SK-N-SH (cell line): ENCODE measurements around the gene RTCA. TPM values are rescaled to one million over a fixed set of nuclear protein-coding genes. Genes with fewer than 3 reads are reported as not detected.
"Not testable (repeated sequence)": the region's sequence is repeated elsewhere in the genome, so short reads cannot be mapped to it uniquely, and the experiment has no call there.

ENCODE experiments used
- CTCF ChIA-PET: fragments of 300-600, 350-600 bp; formaldehyde crosslinking; extraction: SDS; loops from one replicate; lab custom pipeline; 2021; lab: Yijun Ruan, JAX
- POLR2A ChIA-PET: fragments of 350-600 bp; sonication (Branson Sonifier 250); formaldehyde crosslinking; extraction: SDS; loops from one replicate; lab custom pipeline; 2020; ENCODE audit warnings: antibody characterized with exemption, inconsistent platforms; lab: Yijun Ruan, JAX
- DNase-seq: peaks from one replicate; pipeline ENCODE4 v3.0.0; 2012
- H2AFZ ChIP-seq: fragments of 200-600 bp; sonication (generic); 2 replicates; pipeline ENCODE4 v1.8.1; 2016; ENCODE audit warnings: antibody characterized with exemption, mild to moderate bottlenecking, low read depth
- H3F3A ChIP-seq: fragments of 200-600 bp; sonication (generic); replicated peaks from 2 replicates; pipeline ENCODE3; 2016; ENCODE audit warnings: antibody characterized with exemption, mild to moderate bottlenecking; ENCODE audit not compliant: insufficient read depth
- H3K27ac ChIP-seq, 2 experiments: fragments of 200-500 bp in 1 of 2; fragments of 200-600 bp in 1 of 2; sonication (Bioruptor generic) in 1 of 2; sonication (generic), shearing (Covaris generic) in 1 of 2; 2 replicates each; pipeline versions ENCODE4 v1.5.1 to v1.6.1; 2014 to 2016; ENCODE audit warnings: low read depth in 2 of 2, inconsistent platforms in 1 of 2, low read length in 1 of 2, mild to moderate bottlenecking in 1 of 2, mixed read lengths in 1 of 2
- H3K27me3 ChIP-seq: fragments of 200-600 bp; sonication (generic), shearing (Covaris generic); 2 replicates; pipeline ENCODE4 v1.6.1; 2016; ENCODE audit warnings: mixed run types; ENCODE audit not compliant: insufficient read depth
- H3K36me3 ChIP-seq, 2 experiments: fragments of 200-500 bp in 1 of 2; fragments of 200-600 bp in 1 of 2; sonication (Bioruptor generic) in 1 of 2; sonication (generic) in 1 of 2; replicated peaks in 1 of 2; 2 replicates each; pipeline versions ENCODE3 to v1.5.1; 2014 to 2016; ENCODE audit warnings: low read length in 1 of 2, mild to moderate bottlenecking in 1 of 2; ENCODE audit not compliant: insufficient read depth in 2 of 2, control insufficient read depth in 1 of 2
- H3K4me1 ChIP-seq, 2 experiments: fragments of 200-500 bp in 1 of 2; fragments of 200-600 bp in 1 of 2; sonication (Bioruptor generic) in 1 of 2; sonication (generic), shearing (Covaris generic) in 1 of 2; 2 replicates each; pipeline versions ENCODE4 v1.5.1 to v1.6.1; 2014 to 2016; ENCODE audit warnings: low read depth in 1 of 2, low read length in 1 of 2, mixed run types in 1 of 2; ENCODE audit not compliant: insufficient read depth in 2 of 2, control insufficient read depth in 1 of 2
- H3K4me2 ChIP-seq: fragments of 200-600 bp; sonication (generic), shearing (Covaris generic); 2 replicates; pipeline ENCODE4 v1.6.1; 2017; ENCODE audit warnings: mixed run types
- H3K4me3 ChIP-seq, 2 experiments: fragments of 200-500 bp in 1 of 2; fragments of 200-600 bp in 1 of 2; sonication (Bioruptor generic) in 1 of 2; sonication (generic), shearing (Covaris generic) in 1 of 2; 2 replicates each; pipeline versions ENCODE4 v1.5.1 to v1.8.1; 2014 to 2016; ENCODE audit warnings: low read depth in 2 of 2, inconsistent platforms in 1 of 2, low read length in 1 of 2, mild to moderate bottlenecking in 1 of 2, mixed read lengths in 1 of 2, moderate library complexity in 1 of 2
- H3K79me2 ChIP-seq: fragments of 200-600 bp; sonication (generic); 2 replicates; pipeline ENCODE4 v1.8.1; 2017; ENCODE audit warnings: mild to moderate bottlenecking; ENCODE audit not compliant: insufficient read depth
- H3K9ac ChIP-seq: fragments of 200-600 bp; sonication (generic); 2 replicates; pipeline ENCODE4 v1.6.1; 2017; ENCODE audit warnings: mixed run types
- H3K9me2 ChIP-seq: fragments of 200-600 bp; sonication (generic); 2 replicates; pipeline ENCODE4 v1.6.1; 2017; ENCODE audit warnings: mixed run types
- H3K9me3 ChIP-seq: fragments of 200-600 bp; sonication (generic); 2 replicates; pipeline ENCODE4 v1.6.1; 2017; ENCODE audit warnings: mixed run types, mild to moderate bottlenecking, moderate library complexity
- H4K20me1 ChIP-seq: fragments of 200-600 bp; sonication (generic); 2 replicates; pipeline ENCODE4 v1.6.1; 2017; ENCODE audit warnings: mild to moderate bottlenecking, mixed run types; ENCODE audit not compliant: insufficient read depth
- CHD2 ChIP-seq: fragments of 150-350 bp; IDR thresholded peaks from 2 replicates; pipeline ENCODE4 v1.6.1; 2018; ENCODE audit warnings: low read length; ENCODE audit not compliant: partially characterized antibody
- FOXM1 ChIP-seq: IDR thresholded peaks from 2 replicates; pipeline ENCODE4 v1.4.0; 2012; ENCODE audit warnings: low read depth, mild to moderate bottlenecking
- GABPA ChIP-seq: IDR thresholded peaks from 2 replicates; pipeline ENCODE4 v1.4.0; 2012; ENCODE audit warnings: low read depth, mild to moderate bottlenecking
- NRF1 ChIP-seq: IDR thresholded peaks from 2 replicates; pipeline ENCODE4 v1.6.1; 2012; ENCODE audit warnings: low read depth, mild to moderate bottlenecking, low read length
- RAD21 ChIP-seq: IDR thresholded peaks from 2 replicates; pipeline ENCODE4 v1.6.1; 2012; ENCODE audit warnings: mild to moderate bottlenecking, low read length
- RFX5 ChIP-seq: IDR thresholded peaks from 2 replicates; pipeline ENCODE4 v1.6.1; 2012; ENCODE audit warnings: mild to moderate bottlenecking, improper control_type of control experiment, low read length
- WGBS: methylation state at CpG from one replicate; pipeline ENCODE4 v1.1.6; 2017; ENCODE audit warnings: low lambda C conversion rate; 5-methylcytosine and 5-hydroxymethylcytosine counted together
- polyA plus RNA-seq, 3 experiments: library from polyadenylated mRNA; depleted of rRNA; stranded (reverse); fragments of >200 nt; gene quantifications; 2 replicates each; pipeline ENCODE4 v1.2.3, GENCODE V29; 2012
- TF ChIP-seq, protein P1 (sequence below): fragments of 150-350 bp; IDR thresholded peaks from 2 replicates; pipeline ENCODE4 v1.6.1; 2017; ENCODE audit warnings: antibody characterized with exemption, low read length, low read depth, borderline replicate concordance
- TF ChIP-seq, protein P2 (sequence below): fragments of 150-350 bp; IDR thresholded peaks from 2 replicates; pipeline ENCODE4 v1.6.1; 2016; ENCODE audit warnings: mild to moderate bottlenecking, low read depth, low read length
- TF ChIP-seq, protein P3 (sequence below): IDR thresholded peaks from 2 replicates; pipeline ENCODE4 v1.4.0; 2012; ENCODE audit warnings: low read depth, borderline replicate concordance
- TF ChIP-seq, protein P4 (sequence below): fragments of 200-600 bp; sonication (generic); IDR thresholded peaks from 2 replicates; pipeline ENCODE4 v1.6.1; 2017; ENCODE audit warnings: antibody characterized with exemption, mild to moderate bottlenecking, moderate library complexity

RTCA gene
- polyA plus RNA-seq, 1 of the 3 experiments (the other 2 are of a cell fraction) = 17.3 TPM

DNA sequence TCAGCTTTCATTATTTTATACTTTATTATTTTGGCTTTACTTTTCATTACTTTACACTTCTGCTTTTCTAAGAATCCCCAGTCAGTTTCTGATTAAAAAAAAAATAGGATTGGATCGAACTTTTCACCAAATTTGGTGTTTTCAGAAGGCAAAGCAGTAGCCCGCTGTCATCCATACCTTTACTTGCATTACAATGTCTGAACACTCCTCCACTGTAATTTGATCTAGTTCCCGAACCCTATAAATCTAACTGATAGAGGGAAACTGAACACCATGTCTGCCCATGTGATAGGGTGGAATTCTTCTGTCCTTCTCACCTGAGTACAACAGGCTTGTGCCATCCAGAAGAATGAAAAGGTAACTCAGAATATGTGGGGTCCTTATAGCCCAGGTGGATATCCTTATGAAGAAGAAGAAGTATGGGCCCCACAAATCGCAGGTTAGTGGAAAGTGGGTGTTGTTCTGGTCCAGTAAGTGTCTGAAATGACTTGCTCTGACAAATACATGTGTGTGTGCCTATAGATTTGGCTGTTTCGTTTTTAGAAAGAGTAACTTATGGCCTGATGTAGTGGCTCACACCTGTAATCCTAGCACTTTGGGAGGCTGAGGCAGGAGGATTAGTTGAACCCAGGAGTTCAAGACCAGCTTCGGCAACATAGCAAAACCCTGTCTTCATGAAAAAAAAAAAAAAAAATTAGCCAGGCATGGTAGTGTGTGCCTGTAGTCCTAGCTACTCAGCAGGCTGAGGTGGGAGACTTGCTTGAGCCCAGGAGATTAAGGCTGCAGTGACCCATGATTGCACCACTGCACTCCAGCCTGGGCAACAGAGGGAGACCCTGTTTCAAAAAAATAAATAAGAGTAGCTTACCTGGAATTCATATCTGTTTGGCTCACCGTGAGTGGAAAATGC lies 59.7 kb downstream of the RTCA start:
- no peak overlapping the region for H3K27ac ChIP-seq
- no peak overlapping the region for H2AFZ ChIP-seq
- no peaks in the 10 kb centered on the region for H3K9me3 ChIP-seq
- no peaks in the 10 kb centered on the region for H3K9me2 ChIP-seq
- no peak overlapping the region for H3K4me2 ChIP-seq
- H3F3A ChIP-seq = no peaks in the 10 kb centered on the region
- H3K4me3 ChIP-seq = no peak overlapping the region
- no peaks in the 10 kb centered on the region for H4K20me1 ChIP-seq
- WGBS = 60% methylated on average over 7 of the region's 7 CpGs
- H3K27me3 ChIP-seq = no peaks in the 10 kb centered on the region
- CTCF ChIA-PET = interaction anchor here (1.1 kb wide), 1 partner anchor 28 kb away, joined by 3 read pairs; no protein-coding TSS in a partner anchor
- H3K79me2 ChIP-seq = no peaks in the 10 kb centered on the region
- H3K36me3 ChIP-seq = no peaks in the 10 kb centered on the region
- no peak overlapping the region for H3K9ac ChIP-seq
- no peak for TF ChIP-seq RFX5
- no peak for TF ChIP-seq RAD21
- TF ChIP-seq, protein P1, sequence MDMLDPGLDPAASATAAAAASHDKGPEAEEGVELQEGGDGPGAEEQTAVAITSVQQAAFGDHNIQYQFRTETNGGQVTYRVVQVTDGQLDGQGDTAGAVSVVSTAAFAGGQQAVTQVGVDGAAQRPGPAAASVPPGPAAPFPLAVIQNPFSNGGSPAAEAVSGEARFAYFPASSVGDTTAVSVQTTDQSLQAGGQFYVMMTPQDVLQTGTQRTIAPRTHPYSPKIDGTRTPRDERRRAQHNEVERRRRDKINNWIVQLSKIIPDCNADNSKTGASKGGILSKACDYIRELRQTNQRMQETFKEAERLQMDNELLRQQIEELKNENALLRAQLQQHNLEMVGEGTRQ = no peak
- TF ChIP-seq, protein P2, sequence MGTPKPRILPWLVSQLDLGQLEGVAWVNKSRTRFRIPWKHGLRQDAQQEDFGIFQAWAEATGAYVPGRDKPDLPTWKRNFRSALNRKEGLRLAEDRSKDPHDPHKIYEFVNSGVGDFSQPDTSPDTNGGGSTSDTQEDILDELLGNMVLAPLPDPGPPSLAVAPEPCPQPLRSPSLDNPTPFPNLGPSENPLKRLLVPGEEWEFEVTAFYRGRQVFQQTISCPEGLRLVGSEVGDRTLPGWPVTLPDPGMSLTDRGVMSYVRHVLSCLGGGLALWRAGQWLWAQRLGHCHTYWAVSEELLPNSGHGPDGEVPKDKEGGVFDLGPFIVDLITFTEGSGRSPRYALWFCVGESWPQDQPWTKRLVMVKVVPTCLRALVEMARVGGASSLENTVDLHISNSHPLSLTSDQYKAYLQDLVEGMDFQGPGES = no peak
- TF ChIP-seq, protein P3, sequence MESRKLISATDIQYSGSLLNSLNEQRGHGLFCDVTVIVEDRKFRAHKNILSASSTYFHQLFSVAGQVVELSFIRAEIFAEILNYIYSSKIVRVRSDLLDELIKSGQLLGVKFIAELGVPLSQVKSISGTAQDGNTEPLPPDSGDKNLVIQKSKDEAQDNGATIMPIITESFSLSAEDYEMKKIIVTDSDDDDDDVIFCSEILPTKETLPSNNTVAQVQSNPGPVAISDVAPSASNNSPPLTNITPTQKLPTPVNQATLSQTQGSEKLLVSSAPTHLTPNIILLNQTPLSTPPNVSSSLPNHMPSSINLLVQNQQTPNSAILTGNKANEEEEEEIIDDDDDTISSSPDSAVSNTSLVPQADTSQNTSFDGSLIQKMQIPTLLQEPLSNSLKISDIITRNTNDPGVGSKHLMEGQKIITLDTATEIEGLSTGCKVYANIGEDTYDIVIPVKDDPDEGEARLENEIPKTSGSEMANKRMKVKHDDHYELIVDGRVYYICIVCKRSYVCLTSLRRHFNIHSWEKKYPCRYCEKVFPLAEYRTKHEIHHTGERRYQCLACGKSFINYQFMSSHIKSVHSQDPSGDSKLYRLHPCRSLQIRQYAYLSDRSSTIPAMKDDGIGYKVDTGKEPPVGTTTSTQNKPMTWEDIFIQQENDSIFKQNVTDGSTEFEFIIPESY = no peak
- no peak for TF ChIP-seq FOXM1
- no peak for TF ChIP-seq NRF1
- no peak for TF ChIP-seq GABPA
- TF ChIP-seq, protein P4, sequence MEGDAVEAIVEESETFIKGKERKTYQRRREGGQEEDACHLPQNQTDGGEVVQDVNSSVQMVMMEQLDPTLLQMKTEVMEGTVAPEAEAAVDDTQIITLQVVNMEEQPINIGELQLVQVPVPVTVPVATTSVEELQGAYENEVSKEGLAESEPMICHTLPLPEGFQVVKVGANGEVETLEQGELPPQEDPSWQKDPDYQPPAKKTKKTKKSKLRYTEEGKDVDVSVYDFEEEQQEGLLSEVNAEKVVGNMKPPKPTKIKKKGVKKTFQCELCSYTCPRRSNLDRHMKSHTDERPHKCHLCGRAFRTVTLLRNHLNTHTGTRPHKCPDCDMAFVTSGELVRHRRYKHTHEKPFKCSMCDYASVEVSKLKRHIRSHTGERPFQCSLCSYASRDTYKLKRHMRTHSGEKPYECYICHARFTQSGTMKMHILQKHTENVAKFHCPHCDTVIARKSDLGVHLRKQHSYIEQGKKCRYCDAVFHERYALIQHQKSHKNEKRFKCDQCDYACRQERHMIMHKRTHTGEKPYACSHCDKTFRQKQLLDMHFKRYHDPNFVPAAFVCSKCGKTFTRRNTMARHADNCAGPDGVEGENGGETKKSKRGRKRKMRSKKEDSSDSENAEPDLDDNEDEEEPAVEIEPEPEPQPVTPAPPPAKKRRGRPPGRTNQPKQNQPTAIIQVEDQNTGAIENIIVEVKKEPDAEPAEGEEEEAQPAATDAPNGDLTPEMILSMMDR = no peak
- TF ChIP-seq CHD2 = no peak
- TF ChIP-seq, all 33 proteins: peak for 0
- H3K4me1 ChIP-seq = no peaks in the 10 kb centered on the region
- no peak for DNase-seq
- POLR2A ChIA-PET = no interaction called here

DNA sequence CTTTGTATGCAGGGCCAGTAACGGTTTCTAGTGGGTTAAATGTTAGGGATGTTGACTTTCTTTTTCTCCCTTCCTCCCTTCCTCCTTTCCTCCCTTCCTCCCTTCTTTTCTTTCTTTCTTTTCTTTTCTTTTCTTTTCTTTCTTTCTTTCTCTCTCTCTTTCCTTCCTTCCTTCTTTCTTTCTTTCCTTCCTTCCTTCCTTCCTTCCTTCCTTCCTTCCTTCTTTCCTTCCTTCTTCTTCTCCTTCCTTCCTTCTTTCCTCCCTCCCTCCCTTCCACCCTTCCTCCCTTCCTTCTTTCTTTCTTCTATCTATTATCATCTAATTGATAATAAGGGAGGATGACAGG lies 60.3 kb downstream of the RTCA start:
- H3K27ac ChIP-seq, H3K36me3 ChIP-seq, H3F3A ChIP-seq, H3K4me2 ChIP-seq, H3K4me3 ChIP-seq, H3K4me1 ChIP-seq, DNase-seq, H3K79me2 ChIP-seq, H3K9ac ChIP-seq, H4K20me1 ChIP-seq, H3K9me3 ChIP-seq, H2AFZ ChIP-seq, H3K9me2 ChIP-seq, H3K27me3 ChIP-seq: not testable (repeated sequence)
- ChIA-PET POLR2A (interaction anchor here (0.6 kb wide), 1 partner anchor 81 kb away, joined by 3 read pairs; no protein-coding TSS in a partner anchor), CTCF (interaction anchor here (0.6 to 1.1 kb wide), 2 partner anchors 29 to 679 kb away, joined by 3 to 4 read pairs; no protein-coding TSS in a partner anchor)
- WGBS = 79% methylated on average over 1 of the region's 1 CpG
